Hepatocyte (in vitro differentiated cells): ENCODE measurements around the gene PCYOX1L.

Source experiments
- CTCF ChIP-seq: fragments of 200-600 bp; sonication (generic); IDR thresholded peaks from 2 replicates; pipeline ENCODE4 v1.5.1; 2016; ENCODE audit warnings: antibody characterized with exemption, mild to moderate bottlenecking; ENCODE audit not compliant: poor library complexity
- EZH2 ChIP-seq: fragments of 200-600 bp; sonication (generic); IDR thresholded peaks from 2 replicates; pipeline ENCODE4 v1.6.1; 2016; ENCODE audit warnings: antibody characterized with exemption, mild to moderate bottlenecking, borderline replicate concordance

- TF ChIP-seq CTCF (no peak), EZH2 (no peak)
These were observed 7.6 kb downstream of the PCYOX1L start for GRCh38 chr5:149365418-149365817.
